HUES48 (cell line): ENCODE results near the gene PITRM1.
"Not testable (repeated sequence)": the region's sequence is repeated elsewhere in the genome, so short reads cannot be mapped to it uniquely, and the experiment has no call there.

Experiments used
- H3K27ac ChIP-seq: one replicate; pipeline ENCODE4 v1.7.0; 2013; ENCODE audit warnings: low read depth, low read length, inconsistent platforms
- H3K27me3 ChIP-seq: 2 replicates; pipeline ENCODE4 v1.6.1; 2013; ENCODE audit warnings: mild to moderate bottlenecking, low read length; ENCODE audit not compliant: control insufficient read depth, insufficient read depth
- H3K36me3 ChIP-seq: 2 replicates; pipeline ENCODE4 v1.6.1; 2013; ENCODE audit warnings: low read length; ENCODE audit not compliant: control insufficient read depth, insufficient read depth
- H3K4me1 ChIP-seq: 2 replicates; pipeline ENCODE4 v1.6.1; 2013; ENCODE audit warnings: mild to moderate bottlenecking, low read length; ENCODE audit not compliant: control insufficient read depth, insufficient read depth
- H3K4me3 ChIP-seq: 2 replicates; pipeline ENCODE4 v1.5.1; 2013; ENCODE audit warnings: mild to moderate bottlenecking, low read depth, low read length
- H3K9ac ChIP-seq: 2 replicates; pipeline ENCODE4 v1.6.1; 2013; ENCODE audit warnings: mild to moderate bottlenecking, low read depth, low read length, moderate library complexity
- H3K9me3 ChIP-seq: 2 replicates; pipeline ENCODE4 v1.6.1; 2013; ENCODE audit warnings: low read length; ENCODE audit not compliant: control insufficient read depth, insufficient read depth

The PITRM1 gene

DNA sequence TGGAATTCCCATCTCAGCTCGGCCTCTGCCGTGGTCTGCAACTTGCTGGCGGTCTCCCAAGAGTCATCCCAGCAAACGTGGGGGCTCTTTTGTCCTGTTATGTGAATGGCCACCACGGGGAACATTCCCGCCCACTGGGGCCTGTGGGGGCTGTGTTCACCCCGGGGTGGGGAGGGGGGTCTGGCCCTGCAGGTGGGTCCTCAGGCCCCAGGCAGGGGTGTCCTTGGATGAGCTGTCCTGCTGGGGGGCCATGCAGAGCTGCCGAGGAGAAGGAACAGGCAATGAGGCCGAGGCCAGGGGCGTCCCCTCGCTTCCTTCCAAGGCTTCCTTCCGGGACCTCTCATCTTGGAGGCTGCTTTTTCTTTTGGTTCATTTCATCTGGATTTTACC is 24.4 kb upstream of the PITRM1 start:
- Histone ChIP-seq H3K9me3 (no peaks in the 10 kb centered on the region), H3K4me3 (no peak overlapping the region), H3K36me3 (no peaks in the 10 kb centered on the region)

DNA sequence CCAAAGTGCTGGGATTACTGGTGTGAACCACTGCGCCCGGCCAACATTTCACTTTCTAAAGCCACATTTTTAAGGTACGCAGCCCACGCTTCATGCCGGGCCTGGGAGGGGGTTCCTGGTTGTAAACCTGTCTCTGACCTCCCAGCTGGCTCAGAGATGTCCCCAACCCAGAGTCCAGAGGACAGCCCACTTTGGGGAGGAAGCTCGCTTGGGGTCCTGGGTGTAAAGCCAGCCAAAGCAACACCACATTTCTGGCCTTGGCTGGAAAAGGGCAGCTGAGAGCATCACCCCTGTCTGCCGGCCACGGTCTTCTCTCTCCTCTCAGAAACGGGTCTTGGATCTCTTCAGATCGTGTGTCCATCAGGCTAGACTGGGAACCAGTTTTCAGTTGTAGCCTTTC is 23.9 kb upstream of the PITRM1 start:
- no peak overlapping the region for H3K9ac ChIP-seq
- H3K27ac ChIP-seq: no peak overlapping the region
- no peaks in the 10 kb centered on the region for H3K9me3 ChIP-seq
- no peaks in the 10 kb centered on the region for H3K36me3 ChIP-seq
- peaks cover 8% of the 10 kb centered on the region; the same call in 1 of the 2 replicates for H3K27me3 ChIP-seq
- H3K4me3 ChIP-seq: no peak overlapping the region
- H3K4me1 ChIP-seq: 0 out of 2 replicates have a peak, but pooled peaks cover 3% of the 10 kb centered on the region

More for the DNA sequence above, 24.4 kb upstream of the PITRM1 start:
- 0 out of 2 replicates have a peak, but pooled peaks cover 3% of the 10 kb centered on the region for H3K4me1 ChIP-seq
- H3K9ac ChIP-seq: no peak overlapping the region
- peaks cover 8% of the 10 kb centered on the region; the same call in 1 of the 2 replicates for H3K27me3 ChIP-seq
- H3K27ac ChIP-seq: no peak overlapping the region

DNA sequence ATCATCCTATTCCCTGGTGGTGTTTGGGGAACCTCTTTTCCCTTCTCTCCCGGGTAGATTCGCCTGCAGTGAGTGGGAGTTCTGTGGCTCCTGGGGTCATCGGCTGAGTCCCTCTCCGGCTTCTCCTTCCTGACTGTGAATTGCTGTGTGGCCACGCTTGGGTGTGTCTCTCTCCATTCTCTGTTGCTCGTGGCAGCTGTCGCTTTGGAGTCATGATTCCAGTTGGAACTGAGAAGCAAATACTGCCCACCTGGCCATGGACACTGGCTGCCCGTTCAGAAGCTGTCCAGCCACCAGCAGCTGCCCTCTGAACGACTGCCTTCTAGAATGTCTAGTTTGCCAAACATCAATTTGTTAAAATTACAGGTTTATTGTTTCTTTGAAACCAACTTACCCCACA is 23.1 kb upstream of the PITRM1 start:
- H3K4me3 ChIP-seq: no peak overlapping the region
- H3K36me3 ChIP-seq: no peaks in the 10 kb centered on the region

DNA sequence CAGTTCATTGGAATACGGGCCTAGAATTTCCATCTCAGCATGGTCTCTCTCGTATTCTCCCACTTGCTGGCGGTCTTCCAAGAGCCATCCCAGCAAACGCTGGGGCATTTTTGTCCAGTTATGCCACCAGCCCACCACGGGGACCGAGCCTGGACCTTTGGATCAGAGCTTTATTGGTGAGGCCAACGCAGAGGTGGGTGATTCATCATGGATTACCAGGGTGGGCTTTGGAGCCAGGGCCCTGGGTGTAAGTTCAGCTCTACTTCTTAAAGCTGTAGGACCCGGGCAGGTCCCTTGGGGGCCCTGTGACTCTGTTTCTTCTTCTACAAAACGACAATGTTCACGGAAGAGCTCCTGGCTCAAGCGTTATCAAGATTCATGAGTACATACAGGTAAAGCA is 22.7 kb upstream of the PITRM1 start:
- Histone ChIP-seq H3K27ac (no peak overlapping the region), H3K4me1 (peaks cover 5% of the 10 kb centered on the region; the same call in 1 of the 2 replicates), H3K9ac (no peak overlapping the region), H3K4me3 (no peak overlapping the region), H3K36me3 (no peaks in the 10 kb centered on the region), H3K9me3 (no peaks in the 10 kb centered on the region), H3K27me3 (peaks cover 8% of the 10 kb centered on the region; the same call in 1 of the 2 replicates)

More for the DNA sequence above, 23.1 kb upstream of the PITRM1 start:
- H3K27ac ChIP-seq: no peak overlapping the region
- H3K4me1 ChIP-seq: 0 out of 2 replicates have a peak, but pooled peaks cover 3% of the 10 kb centered on the region
- H3K27me3 ChIP-seq: peaks cover 8% of the 10 kb centered on the region; the same call in 1 of the 2 replicates
- no peaks in the 10 kb centered on the region for H3K9me3 ChIP-seq
- no peak overlapping the region for H3K9ac ChIP-seq

DNA sequence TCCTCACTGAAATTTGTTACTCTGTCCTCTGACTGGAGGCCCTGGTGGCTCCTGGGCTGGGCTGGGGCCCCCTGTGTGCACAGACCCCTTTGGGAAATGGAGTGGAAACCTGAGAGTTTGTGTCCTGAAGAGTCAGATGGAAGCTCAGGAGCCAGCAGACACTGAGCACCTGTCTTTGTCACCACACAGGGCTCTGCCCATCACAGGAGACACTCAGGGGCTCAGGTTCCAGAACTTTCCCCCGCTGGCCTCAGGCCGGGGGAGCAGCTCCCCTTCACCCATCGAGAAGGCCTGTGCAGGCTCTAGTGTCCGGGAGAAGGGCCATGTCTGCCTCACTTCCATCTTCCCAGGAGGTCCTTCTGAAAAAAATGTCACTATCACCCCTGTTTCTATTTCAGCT is 22.3 kb upstream of the PITRM1 start:
- H3K9ac ChIP-seq: no peak overlapping the region
- H3K27ac ChIP-seq: no peak overlapping the region
- H3K9me3 ChIP-seq: no peaks in the 10 kb centered on the region
- no peaks in the 10 kb centered on the region for H3K36me3 ChIP-seq
- peaks cover 8% of the 10 kb centered on the region; the same call in 1 of the 2 replicates for H3K27me3 ChIP-seq
- H3K4me3 ChIP-seq: no peak overlapping the region
- H3K4me1 ChIP-seq: peaks cover 9% of the 10 kb centered on the region; the same call in 1 of the 2 replicates

DNA sequence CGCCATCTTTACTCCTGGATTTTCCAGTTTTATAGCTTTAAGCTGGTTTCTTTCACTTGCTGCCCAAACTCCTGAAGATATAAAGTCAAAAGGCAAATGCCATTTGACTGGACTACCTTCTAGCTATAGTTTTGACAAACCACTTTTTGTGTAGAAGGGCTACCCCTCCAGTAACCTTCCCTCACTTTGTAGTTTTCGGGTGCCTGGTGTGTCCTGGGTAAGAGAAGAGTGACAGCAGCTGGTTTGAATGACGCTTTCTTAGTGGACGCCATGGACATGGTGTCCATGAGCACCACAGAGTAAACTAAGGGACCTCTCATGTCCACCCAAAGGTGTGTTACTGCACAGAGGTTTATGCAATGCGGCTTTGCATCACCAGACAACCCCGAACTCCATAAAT is 21.2 kb upstream of the PITRM1 start:
- H3K27ac ChIP-seq: no peak overlapping the region
- H3K36me3 ChIP-seq: no peaks in the 10 kb centered on the region
- H3K9ac ChIP-seq: no peak overlapping the region
- H3K9me3 ChIP-seq: no peaks in the 10 kb centered on the region
- peaks cover 10% of the 10 kb centered on the region; the same call in 1 of the 2 replicates for H3K4me1 ChIP-seq
- no peak overlapping the region for H3K4me3 ChIP-seq
- H3K27me3 ChIP-seq: peaks cover 8% of the 10 kb centered on the region; the same call in 1 of the 2 replicates

DNA sequence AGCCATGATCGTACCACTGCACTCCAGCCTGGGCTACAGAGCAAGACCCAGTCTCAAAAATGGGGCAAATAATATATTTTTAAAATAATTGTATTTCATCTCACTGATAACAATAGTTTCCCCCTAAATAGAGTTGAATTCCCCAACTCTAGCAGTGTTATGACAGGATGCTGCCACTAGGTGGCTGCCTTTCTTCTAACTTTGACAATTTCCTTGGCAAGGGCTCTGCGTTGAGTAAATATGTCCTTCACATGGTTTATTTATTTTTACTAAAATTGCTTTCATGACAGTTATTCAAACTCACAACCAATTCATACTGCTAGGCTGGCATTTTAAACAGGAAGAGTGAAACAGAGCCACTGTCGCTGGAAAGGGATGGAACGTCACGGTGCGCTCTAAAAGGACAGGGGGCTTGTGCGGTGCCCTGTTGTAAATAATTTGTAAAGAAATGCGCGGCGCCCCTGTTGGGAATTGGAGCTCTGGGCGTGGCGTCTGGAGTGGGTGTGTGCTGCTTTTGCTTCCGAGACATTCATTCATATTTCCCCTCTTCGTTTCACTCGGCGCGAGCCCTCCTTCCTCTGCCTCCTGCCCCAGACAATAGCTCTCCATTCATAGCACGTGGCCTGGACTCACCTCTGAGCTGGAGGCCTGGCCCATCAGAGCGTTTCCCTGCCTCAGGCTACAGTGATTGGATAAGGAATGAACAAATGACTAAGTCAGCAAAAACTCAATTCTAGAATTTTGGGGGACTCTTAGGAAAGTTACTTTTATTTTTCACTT is 20.5 kb upstream of the PITRM1 start:
- peaks cover 3% of the 10 kb centered on the region; the same call in 1 of the 2 replicates for H3K27me3 ChIP-seq
- no peak overlapping the region for H3K27ac ChIP-seq

DNA sequence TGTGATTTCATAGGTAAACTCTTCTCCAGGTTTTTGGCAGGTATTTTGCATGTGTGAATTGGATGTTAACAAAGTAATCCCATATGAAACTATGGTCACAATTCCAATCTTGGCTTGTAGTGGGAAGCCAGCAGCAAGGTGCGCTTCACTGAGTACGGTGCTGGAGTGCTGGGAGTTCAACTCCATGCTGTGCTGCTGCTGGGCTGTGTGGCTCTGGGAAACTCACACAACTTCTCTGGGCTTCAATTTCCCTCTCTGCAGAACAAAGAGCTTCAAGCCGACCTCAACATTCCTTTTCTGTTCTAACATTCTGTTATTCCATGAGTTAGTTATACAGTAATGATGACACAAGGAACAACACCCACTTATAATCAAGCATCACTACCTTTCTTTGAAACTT is 18.2 kb upstream of the PITRM1 start:
- Histone ChIP-seq H3K4me1 (peaks cover 7% of the 10 kb centered on the region; the same call in 1 of the 2 replicates), H3K9me3 (no peaks in the 10 kb centered on the region), H3K36me3 (no peaks in the 10 kb centered on the region), H3K27me3 (no peaks in the 10 kb centered on the region), H3K27ac (no peak overlapping the region), H3K4me3 (no peak overlapping the region), H3K9ac (no peak overlapping the region)

More for the DNA sequence above, 20.5 kb upstream of the PITRM1 start:
- Histone ChIP-seq H3K36me3 (no peaks in the 10 kb centered on the region), H3K9ac (no peak overlapping the region), H3K4me1 (peaks cover 7% of the 10 kb centered on the region; the same call in 1 of the 2 replicates), H3K9me3 (no peaks in the 10 kb centered on the region), H3K4me3 (no peak overlapping the region)

DNA sequence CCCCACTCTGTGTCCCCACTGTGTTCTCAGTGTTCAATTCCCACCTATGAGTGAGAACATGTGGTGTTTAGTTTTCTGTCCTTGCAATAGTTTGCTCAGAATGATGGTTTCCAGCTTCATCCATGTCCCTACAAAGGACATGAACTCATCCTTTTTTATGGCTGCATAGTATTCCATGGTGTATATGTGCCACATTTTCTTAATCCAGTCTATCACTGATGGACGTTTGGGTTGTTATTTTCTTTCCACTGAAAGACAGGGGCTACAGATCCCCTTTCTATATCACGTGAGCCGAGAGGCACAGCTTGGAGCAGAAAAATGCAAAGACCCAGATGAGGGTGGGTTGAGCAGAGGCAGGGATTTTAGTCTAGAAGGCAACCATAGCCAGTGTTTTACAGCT is 14.6 kb upstream of the PITRM1 start:
- H3K9me3 ChIP-seq, H3K9ac ChIP-seq, H3K36me3 ChIP-seq, H3K27ac ChIP-seq, H3K27me3 ChIP-seq, H3K4me3 ChIP-seq: not testable (repeated sequence)
- peaks cover 11% of the 10 kb centered on the region; the same call in 1 of the 2 replicates for H3K4me1 ChIP-seq

DNA sequence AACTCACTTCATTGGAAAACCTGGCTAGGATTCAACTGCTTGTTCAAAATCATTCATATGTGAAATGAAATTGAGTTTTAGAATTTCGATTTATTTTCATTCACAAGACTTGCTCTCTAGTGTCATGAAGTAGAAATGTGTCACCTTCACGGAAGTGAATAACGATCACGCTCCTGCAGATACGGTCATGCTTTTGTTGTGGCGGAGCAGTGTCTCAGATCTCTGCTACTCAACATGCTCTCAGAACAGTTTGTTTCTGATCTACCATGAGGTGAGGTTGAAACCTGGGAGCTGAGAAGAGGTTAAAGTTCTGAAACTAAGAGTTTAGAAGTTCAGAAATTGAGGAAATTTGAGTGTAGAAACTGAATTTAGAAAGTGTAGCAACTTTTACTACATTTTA is 13.8 kb upstream of the PITRM1 start:
- no peaks in the 10 kb centered on the region for H3K27me3 ChIP-seq
- H3K4me1 ChIP-seq: peaks cover 11% of the 10 kb centered on the region; the same call in 1 of the 2 replicates
- H3K27ac ChIP-seq: no peak overlapping the region
- no peaks in the 10 kb centered on the region for H3K9me3 ChIP-seq
- no peak overlapping the region for H3K4me3 ChIP-seq
- H3K9ac ChIP-seq: no peak overlapping the region
- no peaks in the 10 kb centered on the region for H3K36me3 ChIP-seq

DNA sequence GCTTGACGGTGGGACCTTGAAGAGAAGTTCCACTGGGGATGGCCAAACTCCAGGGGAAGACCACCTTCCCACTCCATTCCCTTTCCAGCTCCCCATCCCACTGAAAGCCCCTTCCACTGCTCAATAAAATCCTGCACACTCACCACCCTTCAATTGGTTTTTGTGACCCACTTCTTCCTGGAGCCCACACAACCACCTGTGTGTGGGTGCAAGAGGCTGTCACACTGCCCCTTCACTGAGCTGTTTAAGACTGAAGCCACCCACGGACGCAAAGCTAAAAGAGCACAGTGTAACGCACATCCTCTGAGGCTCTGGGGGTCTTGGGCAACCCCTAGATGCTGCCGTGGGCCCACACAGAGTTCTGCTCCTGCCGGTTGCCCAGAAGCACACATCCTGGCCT is 12.8 kb upstream of the PITRM1 start:
- H3K27ac ChIP-seq: no peak overlapping the region
- H3K36me3 ChIP-seq: no peaks in the 10 kb centered on the region
- H3K4me1 ChIP-seq: peaks cover 10% of the 10 kb centered on the region; the same call in 1 of the 2 replicates
- no peaks in the 10 kb centered on the region for H3K27me3 ChIP-seq
- H3K9ac ChIP-seq: no peak overlapping the region
- H3K4me3 ChIP-seq: no peak overlapping the region
- H3K9me3 ChIP-seq: no peaks in the 10 kb centered on the region
